ENCODE measurements around the gene PFDN6.

Gene PFDN6

DNA sequence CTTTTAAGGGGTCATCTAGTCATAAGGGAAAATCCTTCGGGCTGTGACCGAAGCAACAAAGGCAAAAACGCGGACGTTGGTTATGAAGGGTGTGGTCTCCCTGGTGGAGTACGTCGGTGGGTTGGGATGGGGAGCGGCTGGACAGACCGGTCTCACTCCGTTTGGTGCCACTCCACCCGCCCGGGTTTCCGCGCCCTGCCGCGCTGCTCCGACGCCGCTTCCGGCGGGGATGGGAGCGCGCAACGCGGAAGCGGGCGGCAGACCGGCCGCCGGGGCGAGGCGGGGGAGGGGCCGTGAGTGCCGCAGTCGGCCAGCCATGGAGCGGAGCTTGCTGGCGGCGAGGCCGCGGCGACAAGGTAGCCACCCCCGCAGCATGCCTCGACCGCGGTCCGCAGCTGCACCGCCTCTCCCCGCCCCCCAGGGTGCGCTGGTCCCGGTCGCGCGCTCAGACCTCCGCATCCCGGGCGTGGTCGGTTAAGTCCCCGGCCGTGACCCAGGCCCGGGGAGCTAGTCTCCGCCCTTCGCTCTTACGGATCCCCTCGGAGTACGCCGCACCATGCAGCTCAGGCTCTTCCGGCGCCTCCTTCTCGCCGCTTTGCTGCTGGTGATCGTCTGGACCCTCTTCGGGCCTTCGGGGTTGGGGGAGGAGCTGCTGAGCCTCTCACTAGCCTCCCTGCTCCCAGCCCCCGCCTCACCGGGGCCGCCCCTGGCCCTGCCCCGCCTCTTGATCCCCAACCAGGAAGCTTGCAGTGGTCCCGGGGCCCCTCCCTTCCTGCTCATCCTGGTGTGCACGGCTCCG is 12.3 kb upstream of the PFDN6 start, which contains the start of gene B3GALT4:
Gene B3GALT4, plus strand, starts transcription at position 260 of the 799 bp plus-strand sequence. Its CDS starts 297 bp downstream, at position 557.
- H3K9me3 ChIP-seq = no peaks in the 10 kb centered on the region
- H3K27ac ChIP-seq = peak within 1 kb of the TSS; percentile 87
- peak; percentile 77 to 85 for DNase-seq
- TF ChIP-seq, protein P1, sequence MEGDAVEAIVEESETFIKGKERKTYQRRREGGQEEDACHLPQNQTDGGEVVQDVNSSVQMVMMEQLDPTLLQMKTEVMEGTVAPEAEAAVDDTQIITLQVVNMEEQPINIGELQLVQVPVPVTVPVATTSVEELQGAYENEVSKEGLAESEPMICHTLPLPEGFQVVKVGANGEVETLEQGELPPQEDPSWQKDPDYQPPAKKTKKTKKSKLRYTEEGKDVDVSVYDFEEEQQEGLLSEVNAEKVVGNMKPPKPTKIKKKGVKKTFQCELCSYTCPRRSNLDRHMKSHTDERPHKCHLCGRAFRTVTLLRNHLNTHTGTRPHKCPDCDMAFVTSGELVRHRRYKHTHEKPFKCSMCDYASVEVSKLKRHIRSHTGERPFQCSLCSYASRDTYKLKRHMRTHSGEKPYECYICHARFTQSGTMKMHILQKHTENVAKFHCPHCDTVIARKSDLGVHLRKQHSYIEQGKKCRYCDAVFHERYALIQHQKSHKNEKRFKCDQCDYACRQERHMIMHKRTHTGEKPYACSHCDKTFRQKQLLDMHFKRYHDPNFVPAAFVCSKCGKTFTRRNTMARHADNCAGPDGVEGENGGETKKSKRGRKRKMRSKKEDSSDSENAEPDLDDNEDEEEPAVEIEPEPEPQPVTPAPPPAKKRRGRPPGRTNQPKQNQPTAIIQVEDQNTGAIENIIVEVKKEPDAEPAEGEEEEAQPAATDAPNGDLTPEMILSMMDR (IDR thresholded peaks at IDR 0.05) = peak; percentile 49 to 51
- H3K36me3 ChIP-seq = peaks cover 18 to 70% (median 36%) of the 10 kb centered on the region in 3 donors
- peaks cover 6 to 60% (median 46%) of the 10 kb centered on the region in 4 donors for H3K4me1 ChIP-seq
- intact Hi-C loops (cut with DNase I; ENCODE audit: low total_unique reads) = no loop called here
- peak within 1 kb of the TSS; percentile 79 to 83 for H3K4me3 ChIP-seq
- no peaks in the 10 kb centered on the region for H3K27me3 ChIP-seq

DNA sequence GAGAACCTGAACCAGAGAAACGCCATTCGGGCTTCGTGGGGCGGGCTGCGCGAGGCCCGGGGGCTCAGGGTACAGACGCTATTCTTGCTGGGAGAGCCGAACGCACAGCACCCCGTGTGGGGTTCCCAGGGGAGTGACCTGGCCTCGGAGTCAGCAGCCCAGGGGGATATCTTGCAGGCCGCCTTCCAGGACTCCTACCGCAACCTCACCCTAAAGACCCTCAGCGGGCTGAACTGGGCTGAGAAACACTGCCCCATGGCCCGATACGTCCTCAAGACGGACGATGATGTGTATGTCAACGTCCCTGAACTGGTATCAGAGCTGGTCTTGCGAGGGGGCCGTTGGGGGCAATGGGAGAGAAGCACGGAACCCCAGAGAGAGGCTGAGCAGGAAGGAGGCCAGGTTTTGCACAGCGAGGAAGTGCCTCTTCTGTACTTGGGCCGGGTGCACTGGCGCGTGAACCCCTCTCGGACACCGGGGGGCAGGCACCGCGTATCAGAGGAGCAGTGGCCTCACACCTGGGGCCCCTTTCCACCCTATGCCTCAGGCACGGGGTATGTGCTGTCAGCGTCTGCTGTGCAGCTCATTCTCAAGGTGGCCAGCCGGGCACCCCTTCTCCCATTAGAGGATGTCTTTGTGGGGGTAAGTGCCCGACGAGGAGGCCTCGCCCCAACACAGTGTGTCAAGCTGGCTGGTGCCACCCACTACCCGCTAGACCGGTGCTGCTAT is 11.6 kb upstream of the PFDN6 start:
- intact Hi-C loops (cut with DNase I; ENCODE audit: low total_unique reads) = no loop called here
- DNase-seq = no peak
- H3K36me3 ChIP-seq = peaks cover 18 to 77% (median 36%) of the 10 kb centered on the region in 3 donors
- H3K9me3 ChIP-seq = no peaks in the 10 kb centered on the region
- TF ChIP-seq, protein P1 (IDR thresholded peaks at IDR 0.05) = no peak
- peak overlapping the region; percentile 79 to 83 for H3K4me3 ChIP-seq
- peak overlapping the region; percentile 87 for H3K27ac ChIP-seq
- no peaks in the 10 kb centered on the region for H3K27me3 ChIP-seq
- peaks cover 6 to 56% (median 39%) of the 10 kb centered on the region in 4 donors for H3K4me1 ChIP-seq

DNA sequence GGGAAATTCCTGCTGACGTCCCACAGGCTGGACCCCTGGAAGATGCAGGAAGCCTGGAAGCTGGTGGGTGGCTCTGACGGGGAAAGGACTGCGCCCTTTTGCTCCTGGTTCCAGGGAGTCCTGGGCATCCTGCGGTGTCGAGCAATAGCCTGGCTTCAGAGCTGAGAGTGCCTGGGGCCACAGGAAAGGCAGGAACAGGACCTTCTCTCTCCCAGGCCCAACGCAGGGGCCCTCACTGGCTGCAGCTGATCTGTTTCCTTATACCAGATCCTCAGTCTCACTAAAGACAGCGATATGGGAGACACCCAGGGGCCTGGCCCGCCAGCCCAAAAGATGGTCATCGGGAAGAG is 11.0 kb upstream of the PFDN6 start:
- intact Hi-C loops (cut with DNase I; ENCODE audit: low total_unique reads) = no loop called here
- TF ChIP-seq, protein P1 (IDR thresholded peaks at IDR 0.05) = no peak
- Histone ChIP-seq H3K9me3 (no peaks in the 10 kb centered on the region), H3K27ac (peak overlapping the region; percentile 87), H3K27me3 (no peaks in the 10 kb centered on the region), H3K36me3 (peaks cover 18 to 77% (median 40%) of the 10 kb centered on the region in 3 donors), H3K4me3 (no peak overlapping the region), H3K4me1 (peaks cover 6 to 51% (median 33%) of the 10 kb centered on the region in 4 donors)
- DNase-seq = no peak

DNA sequence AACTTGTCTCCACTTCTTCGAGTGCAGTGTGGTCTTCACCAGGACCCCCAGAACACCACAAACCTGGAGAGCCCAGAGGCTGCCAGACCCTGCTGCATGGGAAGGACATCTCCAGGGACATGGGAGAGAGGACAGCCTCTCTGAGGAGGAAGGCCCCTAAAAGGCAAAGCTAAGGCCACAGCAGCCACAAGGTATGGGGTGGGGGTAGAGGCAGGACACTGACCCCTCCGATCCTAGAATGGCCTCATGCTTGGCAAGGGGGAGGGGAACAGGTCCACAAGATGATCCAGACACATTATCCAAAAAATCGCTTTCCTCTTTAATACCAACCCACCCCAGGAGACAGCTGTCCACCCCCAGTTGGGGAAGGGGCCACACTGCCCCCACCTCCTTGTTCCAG is 10.6 kb upstream of the PFDN6 start:
- Histone ChIP-seq H3K9me3 (no peaks in the 10 kb centered on the region), H3K4me3 (no peak overlapping the region), H3K27me3 (no peaks in the 10 kb centered on the region), H3K27ac (no peak overlapping the region), H3K36me3 (peaks cover 18 to 77% (median 44%) of the 10 kb centered on the region in 3 donors), H3K4me1 (peaks cover 6 to 48% (median 31%) of the 10 kb centered on the region in 4 donors)
- DNase-seq = no peak
- TF ChIP-seq, protein P1 (IDR thresholded peaks at IDR 0.05) = no peak
- intact Hi-C loops (cut with DNase I; ENCODE audit: low total_unique reads) = no loop called here

DNA sequence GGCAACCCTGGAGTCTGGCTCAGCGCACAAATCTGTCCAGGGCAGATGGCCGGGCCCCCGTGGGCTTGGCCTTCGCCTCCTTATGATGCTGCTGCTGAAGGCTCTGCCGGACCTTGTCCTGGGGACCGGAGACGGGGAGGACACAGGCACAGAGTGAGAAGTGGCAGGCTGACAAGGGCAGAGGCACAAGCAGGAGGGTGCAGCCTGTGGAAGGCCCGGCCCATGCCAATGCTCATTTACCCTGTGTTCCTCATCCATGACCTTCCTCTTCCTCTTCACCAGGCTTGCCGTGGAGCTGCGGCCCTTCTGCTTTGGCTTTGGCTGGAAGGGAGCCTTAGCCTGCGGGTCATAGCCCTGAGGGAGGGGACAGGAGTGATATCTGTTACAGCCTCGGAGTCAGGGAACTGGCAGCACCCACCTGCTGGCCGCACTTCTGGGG is 10.1 kb upstream of the PFDN6 start:
- no peak for DNase-seq
- TF ChIP-seq, protein P1 (IDR thresholded peaks at IDR 0.05) = no peak
- H3K4me1 ChIP-seq = peaks cover 6 to 43% (median 28%) of the 10 kb centered on the region in 4 donors
- H3K27me3 ChIP-seq = no peaks in the 10 kb centered on the region
- H3K36me3 ChIP-seq = peaks cover 14 to 77% (median 42%) of the 10 kb centered on the region in 3 donors
- intact Hi-C loops (cut with DNase I; ENCODE audit: low total_unique reads) = no loop called here
- H3K27ac ChIP-seq = no peak overlapping the region
- no peak overlapping the region for H3K4me3 ChIP-seq
- H3K9me3 ChIP-seq = no peaks in the 10 kb centered on the region

Measured in tibial artery (tissue), 4 donors.